Stimulated activated CD4-positive, alpha-beta T cell treated with anti-CD3 and anti-CD28 coated beads, Interleukin-12 subunit alpha, Interleukin-12 subunit beta, amount 100 ng/mL, for 4 hours (primary cell): Measurements from ENCODE around the gene JARID2.

Experiments
- DNase-seq: peaks from one replicate; pipeline ENCODE4 v3.0.0-alpha.2; 2020

The JARID2 gene

DNA sequence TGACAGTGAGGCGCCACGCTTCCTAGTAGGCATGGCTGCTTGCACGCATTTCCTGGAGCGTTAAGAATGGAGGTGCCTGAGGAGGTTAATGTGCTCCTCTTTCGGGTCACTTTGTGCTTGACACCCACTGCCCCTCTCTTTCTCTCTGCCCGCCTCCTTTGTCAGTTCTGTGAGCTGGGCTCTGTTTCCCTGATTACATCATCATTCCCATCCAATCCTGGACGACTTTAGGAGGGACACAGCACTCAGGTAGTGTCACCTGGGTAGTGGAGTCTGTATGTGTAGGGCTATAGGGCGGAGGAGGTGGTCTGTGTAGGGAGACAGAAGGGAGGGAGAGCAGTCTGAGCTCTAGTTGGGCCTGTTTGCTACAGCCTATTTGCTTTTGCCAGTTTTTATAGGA lies 136.8 kb downstream of the JARID2 start:
- no peak for DNase-seq

DNA sequence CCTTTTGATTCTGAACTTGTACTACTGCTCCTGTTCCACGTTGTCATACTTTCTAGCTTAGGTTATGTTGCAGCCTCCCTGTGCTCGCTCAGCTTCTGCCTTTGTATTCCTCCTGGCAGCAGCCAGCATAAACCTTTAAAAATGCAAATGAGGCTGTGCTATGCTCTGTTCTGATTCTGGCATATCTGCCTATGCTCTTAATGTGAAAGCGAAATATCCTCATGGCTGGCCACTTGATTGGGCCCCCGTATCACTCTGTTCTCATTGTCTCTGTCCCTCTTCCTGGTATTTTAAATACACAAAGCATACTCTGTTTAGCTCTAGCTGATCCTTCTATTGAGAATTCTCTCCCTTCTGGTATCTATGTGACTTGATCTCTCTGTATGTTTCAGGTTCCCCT lies 139.0 kb downstream of the JARID2 start:
- no peak for DNase-seq

DNA sequence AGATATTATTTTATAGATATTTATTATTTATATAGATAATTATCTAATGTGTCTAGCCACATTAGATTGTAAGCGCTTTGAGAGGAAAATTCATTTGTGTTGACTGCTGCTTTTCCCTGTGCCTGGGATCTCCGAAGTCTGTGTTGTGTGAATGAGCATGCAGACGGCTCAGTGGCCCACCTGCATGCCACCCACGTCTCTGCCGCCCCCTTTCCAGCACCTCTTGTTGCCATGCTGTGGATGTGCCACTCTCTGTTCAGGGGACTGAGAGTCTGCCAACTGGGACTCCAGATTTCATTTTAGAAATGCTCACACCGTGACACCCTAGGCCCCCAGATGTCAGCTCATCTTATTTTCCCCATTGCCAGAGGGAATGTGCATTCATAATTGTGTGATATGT lies 139.7 kb downstream of the JARID2 start:
- no peak for DNase-seq

DNA sequence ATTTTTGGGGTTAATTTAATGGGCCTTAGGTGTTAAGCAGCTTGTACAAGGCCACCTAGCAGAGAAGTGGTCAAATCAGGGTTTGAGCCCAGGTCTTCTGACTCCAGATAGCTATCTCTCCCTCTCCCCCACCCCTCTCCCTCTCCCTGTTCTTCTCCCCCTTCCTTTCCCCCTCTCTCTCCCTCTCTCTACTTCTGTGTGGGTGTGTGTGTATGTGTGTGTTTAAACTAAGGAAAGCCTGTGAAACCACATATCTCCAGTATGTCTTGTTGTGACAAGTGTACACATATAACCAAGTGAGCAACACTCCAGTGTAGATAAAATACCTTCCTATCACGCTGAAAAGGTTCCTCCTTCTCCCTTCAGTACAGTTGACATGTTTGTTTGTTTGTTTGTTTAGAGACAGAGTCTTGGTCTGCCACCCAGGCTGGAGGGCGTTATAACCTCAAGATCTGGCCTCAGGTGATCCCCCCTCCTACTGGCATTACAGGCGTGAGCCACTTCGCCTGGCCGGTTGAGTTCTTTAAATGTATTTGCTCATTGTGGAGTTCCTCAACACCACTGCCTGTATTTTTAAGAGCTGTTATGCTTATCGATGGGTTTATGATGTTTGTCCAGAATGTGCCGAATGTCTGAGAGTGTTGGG lies 140.4 kb downstream of the JARID2 start:
- DNase-seq = no peak

DNA sequence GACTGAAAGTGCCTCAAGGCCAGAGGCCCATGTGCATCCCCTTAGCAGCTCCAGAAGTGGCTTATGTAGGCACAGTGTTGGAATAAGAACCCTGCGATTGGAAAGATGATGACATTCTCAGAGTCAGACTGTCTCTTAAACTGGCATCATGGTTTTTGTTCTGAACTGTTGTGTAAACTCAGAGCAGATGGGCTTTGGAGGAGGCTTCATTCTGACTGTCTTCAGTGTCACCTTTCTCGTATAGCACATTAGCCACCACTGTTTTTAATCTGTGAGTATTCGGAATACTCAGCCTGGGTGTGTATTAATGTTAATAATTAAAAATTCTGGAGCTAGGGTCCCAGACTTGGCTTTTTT lies 140.9 kb downstream of the JARID2 start:
- DNase-seq = no peak

DNA sequence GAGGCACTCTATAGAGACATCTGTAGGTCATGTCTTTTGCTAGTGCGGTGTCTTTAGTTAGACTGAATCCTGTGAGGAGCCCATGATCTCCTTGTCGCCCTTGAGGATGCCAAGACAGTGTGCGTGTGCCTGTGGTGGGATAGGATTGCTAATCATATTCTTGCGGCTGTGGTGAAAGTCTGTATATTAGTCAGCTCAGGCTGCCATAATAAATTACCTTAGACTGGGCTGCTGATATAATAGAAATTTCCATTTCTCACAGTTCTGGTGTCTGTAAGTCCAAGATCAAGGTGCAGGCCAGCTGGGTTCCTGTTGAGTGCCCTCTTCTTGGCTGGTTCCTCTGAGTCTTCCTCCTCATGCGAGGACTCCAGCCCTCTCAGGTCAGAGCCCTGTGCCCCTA lies 141.2 kb downstream of the JARID2 start:
- DNase-seq = no peak

DNA sequence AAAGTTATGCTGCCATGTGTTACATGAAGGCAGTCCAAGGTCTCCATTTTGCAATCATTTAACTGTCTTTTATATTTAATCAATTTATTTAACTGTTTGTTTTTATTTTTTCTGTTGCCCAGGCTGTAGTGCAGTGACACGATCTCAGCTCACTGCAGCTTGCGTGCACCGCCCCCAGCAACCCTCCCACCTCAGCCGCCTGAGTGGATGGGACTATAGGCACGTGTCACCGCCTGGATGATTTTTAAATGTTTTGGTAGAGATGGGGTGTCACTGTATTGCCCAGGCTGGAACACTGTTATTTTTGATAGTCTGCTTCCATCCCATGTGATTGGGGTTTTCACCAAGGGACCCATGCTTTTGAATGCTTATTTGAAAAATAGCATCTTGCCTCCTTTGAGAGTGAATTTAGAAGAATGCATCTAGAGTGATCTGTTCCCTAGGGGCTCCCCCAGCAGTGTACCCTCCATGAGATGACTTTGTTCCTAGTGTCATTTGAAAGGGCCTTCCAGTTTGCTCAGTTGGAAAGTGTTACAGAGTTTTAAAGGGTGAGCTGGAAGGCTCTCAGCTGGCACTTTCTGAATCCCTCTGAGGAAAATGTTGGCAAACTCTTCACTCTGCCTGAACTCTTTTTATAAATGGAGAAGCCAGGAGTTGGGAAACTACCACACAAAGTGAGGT lies 143.4 kb downstream of the JARID2 start:
- no peak for DNase-seq

DNA sequence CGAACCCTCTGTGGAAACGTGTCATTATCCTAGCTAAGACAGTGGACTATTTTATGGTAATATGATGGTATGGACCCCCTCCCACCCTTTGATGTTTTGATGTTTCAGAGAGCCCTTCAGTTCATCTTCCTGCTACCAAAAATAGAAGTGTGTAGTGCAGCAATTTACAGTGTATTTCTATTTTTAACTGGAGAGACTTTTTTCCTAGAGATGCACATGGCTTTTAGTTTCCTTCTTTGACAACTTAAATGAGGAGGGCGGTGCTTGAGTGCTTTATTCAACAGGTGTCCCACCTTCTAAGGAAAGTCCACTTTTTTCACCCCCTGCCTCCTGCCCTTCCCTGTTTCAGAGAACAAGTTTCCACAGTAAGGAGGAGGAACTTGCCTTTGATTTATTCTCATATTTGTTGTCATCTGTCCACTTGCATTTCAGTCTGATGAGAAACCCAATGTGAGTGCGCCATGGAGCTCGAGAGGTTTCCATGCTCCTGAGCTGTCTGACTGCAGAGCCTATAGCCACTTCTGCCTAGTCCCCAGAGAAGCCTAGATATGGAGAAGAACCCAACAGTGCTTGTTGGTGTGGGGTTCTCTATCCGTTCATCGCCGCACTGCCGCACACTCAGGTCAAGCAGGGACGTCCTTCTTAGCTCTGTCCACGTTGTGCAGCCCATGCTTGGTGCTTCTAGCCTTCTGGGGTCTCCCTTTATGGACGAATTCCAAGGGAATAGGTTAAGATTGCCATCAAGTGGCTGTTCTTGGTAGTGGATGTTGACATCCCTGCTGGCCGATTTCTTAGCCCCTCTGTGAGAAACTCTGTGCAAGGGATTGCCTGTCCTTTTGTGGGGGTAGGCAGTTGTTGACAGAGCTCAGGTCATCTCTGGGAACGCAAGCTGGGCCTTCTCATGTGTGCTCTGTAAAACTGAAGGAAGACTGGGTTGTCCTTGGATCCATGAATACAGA lies 144.2 kb downstream of the JARID2 start:
- DNase-seq = no peak

DNA sequence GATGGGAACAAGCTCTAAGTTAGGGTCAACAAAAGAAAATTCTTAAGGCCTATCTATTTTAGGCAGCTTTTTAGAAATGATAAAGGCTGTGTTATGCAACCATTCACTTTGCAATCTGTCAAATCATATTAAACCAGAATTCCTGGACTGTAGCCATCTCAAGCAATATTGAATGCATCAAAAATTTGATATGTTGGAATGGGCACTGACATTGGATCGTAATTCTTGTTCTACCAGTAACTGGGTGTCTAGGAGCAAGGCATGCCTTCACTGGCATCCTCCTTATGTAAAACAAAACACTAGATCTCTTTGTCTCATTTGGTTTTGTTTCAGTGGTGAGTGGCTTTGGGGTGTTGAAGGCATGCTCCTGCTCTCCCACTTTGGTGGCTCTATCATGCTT lies 145.6 kb downstream of the JARID2 start:
- DNase-seq = no peak

DNA sequence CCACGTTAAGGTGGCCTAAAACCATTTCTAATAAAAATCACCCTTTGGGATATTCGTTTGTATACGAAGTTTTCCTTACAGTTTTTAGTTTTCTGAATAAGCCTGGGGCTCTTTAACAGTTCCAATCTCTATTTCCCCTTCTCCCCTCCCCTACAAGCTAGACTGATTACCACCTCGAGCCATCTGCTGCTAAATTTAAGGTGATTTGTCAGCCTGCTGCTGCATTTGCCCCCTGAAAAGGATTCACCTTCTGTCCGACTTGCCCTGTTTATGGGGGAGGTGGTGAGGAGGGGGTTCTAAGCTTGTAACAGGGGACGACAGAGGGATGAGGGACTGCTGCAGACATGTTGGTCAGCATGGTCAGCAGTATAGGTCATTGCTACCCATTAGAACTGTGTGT lies 146.3 kb downstream of the JARID2 start:
- no peak for DNase-seq

DNA sequence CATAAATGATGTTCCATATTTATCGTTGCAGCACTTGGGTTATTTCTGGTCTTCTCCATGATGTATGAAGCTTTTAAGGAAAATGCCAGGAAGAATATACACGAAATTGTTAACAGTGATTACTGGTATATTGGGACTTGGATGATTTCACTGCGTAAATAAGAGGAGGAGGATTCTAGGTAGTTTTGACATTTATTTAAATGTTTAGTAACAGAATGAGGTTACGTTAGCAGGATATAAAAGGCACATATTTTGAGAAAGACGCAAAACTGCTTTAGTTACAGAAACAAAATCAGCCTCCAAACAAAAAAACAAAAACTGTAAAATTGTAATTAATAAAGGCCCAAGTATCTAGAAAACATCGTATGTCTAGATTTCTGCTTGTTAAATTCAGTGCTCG lies 147.7 kb downstream of the JARID2 start:
- no peak for DNase-seq

DNA sequence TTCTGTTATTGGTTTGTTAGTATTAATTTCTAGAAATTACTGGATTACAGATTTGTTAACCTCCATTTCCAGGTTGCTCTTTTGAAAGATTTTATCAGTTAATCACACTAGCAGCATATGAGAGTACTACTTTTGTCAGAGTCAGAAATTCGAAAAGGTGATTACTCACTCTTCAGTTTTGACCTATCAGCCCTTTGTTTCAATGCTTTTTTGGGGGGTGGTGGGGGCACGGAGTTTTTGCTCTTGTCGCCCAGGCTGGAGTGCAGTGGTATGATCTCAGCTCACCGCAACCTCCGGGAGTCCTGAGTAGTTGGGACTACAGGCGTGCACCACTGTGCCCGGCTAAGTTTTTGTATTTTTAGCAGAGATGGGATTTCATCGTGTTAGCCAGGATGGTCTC lies 149.2 kb downstream of the JARID2 start:
- no peak for DNase-seq

DNA sequence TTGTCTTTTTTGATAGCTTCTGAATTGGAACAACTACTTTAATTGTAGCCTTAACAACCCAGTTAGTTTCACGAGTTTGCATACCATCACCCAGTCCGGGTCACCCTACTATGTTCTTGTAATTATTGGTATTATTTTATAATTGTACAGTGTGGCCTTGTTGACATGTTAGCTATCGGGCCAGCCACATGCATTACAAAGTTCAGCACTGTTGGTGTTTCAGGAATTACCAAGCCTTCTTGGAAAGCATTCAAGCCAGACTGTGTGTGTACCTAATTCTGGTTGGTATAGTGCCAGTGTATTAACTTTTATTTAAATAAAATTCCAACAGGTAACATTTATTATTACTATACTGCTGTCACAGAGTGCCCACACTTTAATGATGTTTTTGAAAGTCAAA lies 150.9 kb downstream of the JARID2 start:
- DNase-seq = no peak

DNA sequence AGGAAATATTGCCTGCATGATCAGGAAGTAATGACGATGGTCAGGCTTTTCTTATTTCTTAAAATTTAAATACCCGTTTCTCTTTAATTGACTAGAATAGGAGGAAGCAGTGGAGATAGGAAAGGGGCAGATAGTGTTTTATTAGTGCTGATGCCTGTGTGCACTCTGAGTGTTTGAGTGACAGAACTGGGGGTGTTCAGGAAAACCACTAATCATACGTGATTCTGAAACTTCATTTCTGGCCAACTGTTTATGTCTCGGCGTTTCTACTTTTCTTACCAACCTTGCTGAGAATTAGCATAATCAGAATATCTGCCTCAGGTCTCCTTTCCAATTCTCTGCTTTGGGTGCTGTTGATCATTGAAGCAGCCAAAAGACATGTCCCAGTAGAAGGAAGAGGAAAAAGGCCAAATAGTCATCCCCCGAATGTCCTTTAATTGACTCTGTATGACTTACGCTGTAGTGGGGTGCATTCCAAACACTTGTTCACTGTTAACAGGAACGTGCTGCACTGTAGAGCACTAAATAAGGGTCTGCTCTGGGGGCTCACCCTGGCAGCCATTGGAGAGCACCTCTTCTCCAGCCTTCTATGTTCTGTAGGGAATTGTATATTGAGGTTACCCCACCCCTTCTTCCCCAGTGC lies 152.9 kb downstream of the JARID2 start:
- no peak for DNase-seq

DNA sequence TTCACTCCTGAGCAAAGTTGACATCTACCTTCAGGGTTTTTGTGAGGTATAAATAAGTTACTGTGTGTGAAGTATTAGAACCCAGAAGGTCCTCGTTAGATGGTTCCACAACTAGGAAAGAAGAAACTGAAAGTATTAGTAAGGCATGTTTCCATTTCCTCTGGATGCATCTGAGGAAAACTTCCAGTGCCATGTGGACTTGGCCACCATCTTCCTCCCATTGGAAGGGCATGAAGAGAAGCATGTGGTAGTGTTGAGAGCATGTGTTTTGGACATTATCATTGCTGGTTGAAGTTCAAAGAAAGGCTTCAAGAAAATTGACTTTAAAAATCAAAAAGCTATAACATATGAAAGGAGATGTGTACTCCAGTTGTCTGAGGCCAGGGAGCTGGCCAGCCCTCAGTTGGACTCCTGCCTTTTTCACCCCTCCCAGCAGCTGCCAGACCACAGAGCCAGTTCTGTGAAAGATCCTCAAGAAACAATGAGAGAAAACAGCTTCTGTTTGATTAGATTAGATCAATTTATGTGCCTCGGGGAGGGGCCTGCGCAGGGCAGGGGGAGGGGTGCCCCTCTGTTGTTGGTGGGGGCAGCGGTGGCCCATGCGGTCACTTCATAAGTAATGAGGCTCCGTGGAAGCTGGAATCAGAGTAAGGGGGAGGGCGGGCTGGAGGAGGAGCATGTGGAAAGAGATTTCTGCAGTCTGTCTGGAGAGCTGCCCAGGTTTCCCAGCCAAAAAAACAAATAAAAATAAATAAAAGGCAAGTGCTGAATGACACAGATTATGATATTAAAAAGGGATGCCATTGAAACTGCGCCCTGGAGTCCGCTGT lies 154.0 kb downstream of the JARID2 start:
- DNase-seq = no peak

DNA sequence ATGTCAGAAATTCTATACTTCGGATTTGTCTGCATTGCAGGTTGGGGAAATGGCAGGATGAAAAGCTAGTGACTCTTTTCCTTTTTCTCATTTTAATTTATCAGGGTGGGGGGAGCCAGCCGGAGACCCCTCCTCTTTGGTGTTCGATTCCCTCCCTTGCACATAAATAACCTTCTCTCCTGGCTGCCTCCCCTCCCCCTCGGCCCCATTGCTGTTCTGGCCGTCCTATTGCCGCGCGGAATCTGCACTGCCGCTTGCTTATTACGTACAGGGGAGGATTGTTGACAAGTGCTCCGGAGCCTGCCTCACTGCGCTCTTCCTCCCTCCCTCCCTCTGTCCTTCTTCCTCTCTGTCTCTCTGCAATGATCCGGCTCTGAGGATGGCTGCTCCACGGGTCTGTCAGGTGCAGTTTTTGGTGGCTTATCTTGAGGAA lies 154.7 kb downstream of the JARID2 start:
- DNase-seq = no peak

DNA sequence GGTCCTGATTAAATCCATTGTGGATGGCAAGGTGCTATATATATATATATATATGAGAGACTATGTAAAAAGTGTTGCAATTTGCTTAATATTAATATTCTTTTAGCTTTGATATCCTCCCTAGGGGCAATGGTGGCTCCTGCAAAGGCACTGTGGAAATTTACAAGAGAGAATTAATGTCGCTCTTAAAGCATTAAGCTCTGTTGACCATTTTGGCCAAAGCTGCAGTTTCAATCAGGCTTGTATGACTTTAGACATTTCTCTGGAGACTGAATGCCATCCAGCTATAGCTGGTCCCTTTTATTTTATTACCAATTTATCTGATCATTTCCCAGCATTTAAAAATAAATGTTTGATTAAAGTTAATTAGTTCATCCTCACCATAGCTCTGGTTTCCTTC lies 155.3 kb downstream of the JARID2 start:
- no peak for DNase-seq

DNA sequence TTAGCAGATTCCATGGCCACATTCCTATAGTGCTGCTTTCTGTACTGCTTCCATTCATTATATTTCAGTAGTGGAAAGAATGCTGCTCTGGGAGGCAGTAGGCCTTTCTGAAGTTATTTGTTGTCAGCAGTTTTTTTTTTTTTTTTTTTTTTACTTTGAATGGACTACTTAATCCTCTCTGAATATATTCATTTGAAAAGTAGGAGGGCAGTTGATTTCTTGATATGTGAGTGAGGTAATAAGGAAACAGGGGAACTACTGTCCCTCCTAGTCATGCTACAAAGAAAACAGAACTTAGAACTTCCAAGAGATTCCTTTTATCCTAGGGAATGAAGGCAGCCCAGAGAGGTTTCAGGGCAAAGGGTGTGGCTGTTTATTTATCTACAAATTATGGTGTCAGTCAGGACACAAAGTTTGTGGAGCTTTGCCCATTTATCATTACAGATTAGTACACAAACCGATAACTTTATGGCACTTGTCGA lies 155.9 kb downstream of the JARID2 start:
- no peak for DNase-seq

DNA sequence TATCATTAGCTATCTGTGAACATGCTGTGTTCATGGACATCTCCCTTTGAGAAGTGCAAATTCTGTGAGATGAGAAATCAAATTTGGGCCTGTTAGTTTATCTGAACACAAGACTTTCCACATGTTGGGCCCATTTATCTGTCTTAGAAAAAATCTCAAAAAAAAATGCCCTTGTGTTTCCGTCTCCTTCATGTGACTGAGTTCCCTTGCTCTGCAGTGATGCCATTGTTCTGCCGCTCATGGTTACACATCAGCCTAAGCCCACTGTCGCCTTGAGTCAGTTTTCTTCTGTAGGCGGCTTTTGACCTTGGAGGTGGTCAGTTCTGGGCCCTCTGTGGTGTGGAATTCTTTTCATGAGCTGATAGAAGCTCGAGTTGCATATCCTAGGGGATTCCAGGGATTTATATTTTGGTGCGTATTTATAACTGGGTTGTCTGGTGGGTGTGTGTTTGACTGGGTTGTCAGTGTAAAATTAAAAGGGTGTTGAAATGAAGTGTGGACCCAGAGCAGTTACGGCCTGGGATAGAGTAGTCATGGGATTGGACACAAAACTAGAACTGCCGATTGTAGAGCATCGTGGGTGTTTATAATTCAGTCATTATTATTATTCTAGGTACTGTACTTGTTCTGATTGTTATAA lies 156.7 kb downstream of the JARID2 start:
- no peak for DNase-seq

DNA sequence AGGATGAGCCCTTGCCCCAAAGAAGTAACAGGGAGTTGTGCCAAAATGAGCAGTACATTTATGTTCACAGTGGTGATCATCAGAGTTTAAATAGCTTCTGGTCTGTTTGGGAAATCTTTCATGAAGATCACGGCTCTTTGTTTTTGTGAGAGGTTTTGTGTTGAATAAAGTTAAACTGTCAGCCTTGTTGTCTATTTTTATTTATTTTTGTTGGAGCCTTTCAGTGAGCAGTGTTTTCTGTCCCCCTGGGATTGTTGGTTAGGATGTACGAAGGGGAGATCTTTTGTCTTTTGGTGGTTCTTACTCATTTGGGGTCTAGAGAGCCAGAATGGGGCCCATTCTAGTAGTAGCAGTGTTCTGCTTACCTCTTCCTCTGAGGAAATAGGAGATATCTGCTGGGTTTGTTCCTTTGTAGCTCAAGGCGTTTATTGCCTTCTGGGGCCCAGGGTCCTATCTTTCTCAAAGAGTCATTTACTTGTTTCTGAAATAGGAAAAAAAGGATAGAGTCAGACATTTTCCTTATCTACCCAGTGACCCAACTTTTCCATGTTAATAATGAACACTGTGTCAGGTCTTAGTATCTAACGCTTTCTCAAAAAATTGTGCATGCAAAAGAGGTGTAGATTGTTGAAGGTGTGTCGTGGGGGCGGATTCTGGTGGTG lies 157.4 kb downstream of the JARID2 start:
- DNase-seq = no peak

DNA sequence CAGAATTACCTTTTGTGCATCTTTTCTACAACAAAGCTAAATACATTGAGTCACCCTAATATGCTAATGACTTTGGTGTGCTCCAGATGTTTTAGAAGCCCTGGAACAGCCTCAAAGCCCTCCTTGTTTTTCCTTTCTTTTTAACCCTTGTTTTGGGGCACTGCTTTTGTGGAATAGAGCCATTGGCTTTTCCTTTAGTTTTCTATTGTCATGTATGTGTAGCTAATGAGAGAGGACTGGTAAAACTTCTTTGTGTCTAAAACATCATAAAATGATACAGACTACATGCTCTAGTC lies 158.8 kb downstream of the JARID2 start:
- no peak for DNase-seq
